Right lung (tissue), 5 donors: Measurements from ENCODE around the gene HRNR. TPM values are rescaled to one million over a fixed set of nuclear protein-coding genes. Genes with fewer than 3 reads are reported as not detected.

ENCODE experiments used
- polyA plus RNA-seq, 5 donors: library from polyadenylated mRNA; unstranded; fragments of 120-200 nt; gene quantifications; one replicate each; pipeline versions ENCODE4 v1.2.1 to v1.2.3, GENCODE V29; 2013; ENCODE audit warnings: inconsistent platforms in 1 of 5, low replicate concordance in 1 of 5; ENCODE audit not compliant: insufficient read length in 5 of 5, insufficient read depth in 1 of 5

The HRNR gene
- polyA plus RNA-seq, 5 donors = 0.04 to 0.39 (median 0.08) TPM

Other genes with a start within 250 kb of the HRNR start
- 100 to 1,000 TPM; 395 to 598 (median 451) TPM for gene S100A10, start 230.3 kb downstream of the HRNR start, polyA plus RNA-seq
- gene S100A11, start 187.2 kb downstream of the HRNR start, polyA plus RNA-seq = 100 to 1,000 TPM; 215 to 317 (median 226) TPM
- not detected for gene TCHHL1, start 135.1 kb downstream of the HRNR start, polyA plus RNA-seq
- gene TCHH, start 108.7 kb downstream of the HRNR start, polyA plus RNA-seq = under 1 TPM; 0.06 to 0.21 (median 0.06) TPM
- not detected for gene RPTN, start 65.0 kb downstream of the HRNR start, polyA plus RNA-seq
- 1 to 10 TPM in 3 of 5 donors, under 1 TPM in 2; 0.39 to 1.6 (median 1.2) TPM for gene FLG, start 101.0 kb upstream of the HRNR start, polyA plus RNA-seq
- gene FLG2, start 135.8 kb upstream of the HRNR start, polyA plus RNA-seq = under 1 TPM; 0.06 to 0.17 (median 0.10) TPM
- not detected for gene CRNN, start 190.1 kb upstream of the HRNR start, polyA plus RNA-seq